ENCODE data around the gene GSG1L. TPM values are rescaled to one million over a fixed set of nuclear protein-coding genes. Genes with fewer than 3 reads are reported as not detected.

Gene GSG1L
- total and polyA plus RNA-seq, 4 donors: not detected

GRCh38 chr16:27826081-27826892 lies 237.2 kb downstream of the GSG1L start:
- Histone ChIP-seq H3K27ac (ENCODE audit: low read depth in 1 of 2, low read length in 2 of 2) (no peak overlapping the region), H3K9me3 (ENCODE audit: control insufficient read depth in 4 of 4, low read length in 3 of 4) (peaks cover 6 to 15% (median 9%) of the 10 kb centered on the region in 4 donors), H3K36me3 (ENCODE audit: control insufficient read depth in 4 of 4, insufficient read depth in 3 of 4, low read depth in 1 of 4, low read length in 3 of 4) (no peaks in the 10 kb centered on the region), H3K4me3 (ENCODE audit: low read depth in 1 of 3, low read length in 3 of 3) (no peak overlapping the region), H3K4me1 (ENCODE audit: control insufficient read depth in 4 of 4, insufficient read depth in 4 of 4, low read length in 3 of 4) (no peaks in the 10 kb centered on the region), H3K9ac (ENCODE audit: low read depth in 1 of 2, low read length in 2 of 2) (no peak overlapping the region), H3K27me3 (ENCODE audit: control insufficient read depth in 4 of 4, insufficient read depth in 4 of 4, low read length in 3 of 4) (peaks cover 0 to 4% (median 0%) of the 10 kb centered on the region in 4 donors)
- DNase-seq (ENCODE audit: low spot score): no peak
- WGBS: 76% methylated on average over 12 of the region's 12 CpGs
- no peak for TF ChIP-seq JUND (IDR thresholded peaks at IDR 0.05)
- no peak for TF ChIP-seq CTCF (IDR thresholded peaks at IDR 0.05; ENCODE audit: low read depth, low read length, missing input control)
- TF ChIP-seq MAX (IDR thresholded peaks at IDR 0.05): no peak
- no peak for TF ChIP-seq RXRA (IDR thresholded peaks at IDR 0.05)
- TF ChIP-seq FOXA1 (IDR thresholded peaks at IDR 0.05): no peak
- TF ChIP-seq EGR1 (IDR thresholded peaks at IDR 0.05; ENCODE audit: low read depth in 2 of 2): no peak
- no peak for TF ChIP-seq FOXA2 (IDR thresholded peaks at IDR 0.05)
- TF ChIP-seq HNF4G (IDR thresholded peaks at IDR 0.05): no peak
- no peak for TF ChIP-seq ZBTB33 (IDR thresholded peaks at IDR 0.05)
- TF ChIP-seq TAF1 (conservative IDR thresholded peaks at IDR 0.05): no peak
- no peak for TF ChIP-seq NR2F2 (IDR thresholded peaks at IDR 0.05)
- no peak for TF ChIP-seq GABPA (IDR thresholded peaks at IDR 0.05 in 1 of 2, conservative IDR thresholded peaks at IDR 0.05 in 1 of 2)
- TF ChIP-seq REST (IDR thresholded peaks at IDR 0.05): no peak
- no peak for TF ChIP-seq SP1 (IDR thresholded peaks at IDR 0.05)
- TF ChIP-seq ATF3 (IDR thresholded peaks at IDR 0.05): no peak
